HFF-Myc (cell line): ENCODE measurements around the gene PIGX.

ENCODE experiments used
- DNase-seq: peaks from one replicate; pipeline ENCODE4 v3.0.0-alpha.2; 2011; ENCODE audit warnings: low read depth; ENCODE audit errors: extremely low read depth
- H3K4me3 ChIP-seq: replicated peaks from 2 replicates; pipeline ENCODE4 v1.5.1; 2011; ENCODE audit warnings: low read depth, mild to moderate bottlenecking, control low read depth, low read length
- CTCF ChIP-seq: IDR thresholded peaks from 2 replicates; pipeline ENCODE4 v1.5.1; 2012; ENCODE audit warnings: mild to moderate bottlenecking, low read depth, low read length, control low read depth; ENCODE audit errors: missing control alignments

The PIGX gene

GRCh38 chr3:196711838-196712513, at the start of gene PIGX, which contains the start of gene CEP19:
Gene PIGX, plus strand, starts transcription at chr3:196712377.
Gene CEP19, minus strand, starts transcription at chr3:196712250. Its CDS starts 3,593 bp downstream, at chr3:196708657.
- H3K4me3 ChIP-seq: peak within 1 kb of the TSS; percentile 57
- peak; percentile 30 for DNase-seq
- no peak for TF ChIP-seq CTCF

- no peak for TF ChIP-seq CTCF
- no peak overlapping the region for H3K4me3 ChIP-seq
- no peak for DNase-seq
Measured at GRCh38 chr3:196662711-196663571, 49.2 kb upstream of the PIGX start.

GRCh38 chr3:196666001-196666867, 45.9 kb upstream of the PIGX start:
- no peak overlapping the region for H3K4me3 ChIP-seq
- peak; percentile 31 for DNase-seq
- TF ChIP-seq CTCF: no peak

GRCh38 chr3:196667056-196667825, 44.9 kb upstream of the PIGX start:
- no peak for DNase-seq
- no peak for TF ChIP-seq CTCF
- H3K4me3 ChIP-seq: no peak overlapping the region

- no peak for DNase-seq
- H3K4me3 ChIP-seq: no peak overlapping the region
- TF ChIP-seq CTCF: no peak
Measured at GRCh38 chr3:196670339-196670738, 41.8 kb upstream of the PIGX start.

- no peak for DNase-seq
- TF ChIP-seq CTCF: no peak
Measured at GRCh38 chr3:196673632-196674031, 38.5 kb upstream of the PIGX start.

More at GRCh38 chr3:196673632-196674031, 38.5 kb upstream of the PIGX start:
- no peak overlapping the region for H3K4me3 ChIP-seq
